Keratinocyte (primary cell): ENCODE results near the gene CST6. TPM values are rescaled to one million over a fixed set of nuclear protein-coding genes. Genes with fewer than 3 reads are reported as not detected.
A peak's percentile ranks its signal among the peaks of the same experiment; 100 is the strongest.

Experiments used
- DNase-seq: peaks from one replicate; pipeline ENCODE4 v3.0.0-alpha.2; 2011; ENCODE audit warnings: low read depth, missing footprints, low spot score
- FAIRE-seq: peaks from 2 replicates; lab custom pipeline; 2011; peaks lifted over from hg19 to GRCh38; lab: Jason Lieb, UNC
- H2AFZ ChIP-seq: 2 replicates; pipeline ENCODE4 v1.6.0; 2012; ENCODE audit warnings: low read length, control low read depth, inconsistent platforms; ENCODE audit not compliant: control insufficient read depth
- H3K27ac ChIP-seq: 2 replicates; pipeline ENCODE4 v1.5.1; 2011; ENCODE audit warnings: low read length; ENCODE audit not compliant: control insufficient read depth, insufficient read depth
- H3K27me3 ChIP-seq: 3 replicates; pipeline ENCODE4 v1.6.0; 2011; ENCODE audit warnings: low read length; ENCODE audit not compliant: control insufficient read depth, insufficient read depth; ENCODE audit errors: extremely low read depth
- H3K36me3 ChIP-seq, 2 experiments: 2 replicates in 1 of 2; 3 replicates in 1 of 2; pipeline ENCODE4 v1.5.1; 2011; ENCODE audit warnings: low read length in 2 of 2, mild to moderate bottlenecking in 1 of 2; ENCODE audit not compliant: control insufficient read depth in 2 of 2, insufficient read depth in 2 of 2; ENCODE audit errors: extremely low read depth in 1 of 2
- H3K4me1 ChIP-seq: 3 replicates; pipeline ENCODE4 v1.5.1; 2011; ENCODE audit warnings: low read length; ENCODE audit not compliant: control insufficient read depth, insufficient read depth; ENCODE audit errors: extremely low read depth
- H3K4me2 ChIP-seq: 3 replicates; pipeline ENCODE4 v1.6.0; 2011; ENCODE audit warnings: low read depth, low read length; ENCODE audit not compliant: control insufficient read depth, insufficient read depth; ENCODE audit errors: extremely low read depth
- H3K4me3 ChIP-seq, 3 experiments: fragments of 200-600 bp in 1 of 3; sonication (generic) in 1 of 3; 2 replicates in 2 of 3; 3 replicates in 1 of 3; pipeline ENCODE4 v1.5.1; 2011 to 2016; ENCODE audit warnings: low read length in 3 of 3, mild to moderate bottlenecking in 3 of 3, control low read depth in 2 of 3, inconsistent platforms in 1 of 3, low read depth in 1 of 3, mixed read lengths in 1 of 3, mixed run types in 1 of 3, moderate library complexity in 1 of 3; ENCODE audit not compliant: control insufficient read depth in 2 of 3, insufficient read depth in 2 of 3; ENCODE audit errors: extremely low read depth in 1 of 3
- H3K79me2 ChIP-seq: 2 replicates; pipeline ENCODE4 v1.6.0; 2012; ENCODE audit warnings: low read length; ENCODE audit not compliant: control insufficient read depth, insufficient read depth
- H3K9ac ChIP-seq: 3 replicates; pipeline ENCODE4 v1.6.0; 2011; ENCODE audit warnings: low read length; ENCODE audit not compliant: control insufficient read depth, insufficient read depth; ENCODE audit errors: extremely low read depth
- H3K9me1 ChIP-seq: 3 replicates; pipeline ENCODE4 v1.6.0; 2011; ENCODE audit warnings: low read length; ENCODE audit not compliant: control insufficient read depth, insufficient read depth; ENCODE audit errors: extremely low read depth
- H3K9me3 ChIP-seq: 2 replicates; pipeline ENCODE4 v1.5.1; 2012; ENCODE audit warnings: low read depth, low read length; ENCODE audit not compliant: control insufficient read depth
- H4K20me1 ChIP-seq: 3 replicates; pipeline ENCODE4 v1.6.0; 2011; ENCODE audit warnings: low read length; ENCODE audit not compliant: control insufficient read depth, insufficient read depth; ENCODE audit errors: extremely low read depth
- EZH2 ChIP-seq: IDR thresholded peaks from one replicate; pipeline ENCODE4 v1.6.1; 2012; ENCODE audit warnings: inconsistent platforms, mild to moderate bottlenecking, low read length, moderate library complexity
- dilution Hi-C: fragments of 300-500 bp; cut with MboI; formaldehyde crosslinking; loops from one replicate; pipeline ENCODE4 v1.7.0; 2020; ENCODE audit warnings: low sequenced_read_pairs; ENCODE audit not compliant: extremely low pct_ligation_motif_present
- polyA plus RNA-seq, 5 experiments: library from polyadenylated mRNA; depleted of rRNA in 3 of 5; stranded (reverse) in 3 of 5; stranded (forward) in 1 of 5; unstranded in 1 of 5; fragments of >200 nt; gene quantifications; 1 replicate in 1 of 5; 2 replicates in 3 of 5; 3 replicates in 1 of 5; pipeline versions ENCODE4 v1.2.1 to v1.2.3, GENCODE V29; 2011 to 2012; ENCODE audit warnings: missing spikeins in 2 of 5, low read depth in 1 of 5, low replicate concordance in 1 of 5
- TF ChIP-seq, protein P1 (sequence below), 3 experiments: IDR thresholded peaks in 1 of 3; conservative IDR thresholded peaks in 1 of 3; optimal IDR thresholded peaks in 1 of 3; 2 replicates in 2 of 3; 3 replicates in 1 of 3; pipeline versions ENCODE3 to v1.5.1; 2011; ENCODE audit warnings: low read length in 3 of 3, mild to moderate bottlenecking in 3 of 3, moderate library complexity in 2 of 3, control low read depth in 1 of 3, inconsistent platforms in 1 of 3; ENCODE audit not compliant: insufficient read depth in 2 of 3; ENCODE audit errors: extremely low read depth in 1 of 3

CST6 gene
- polyA plus RNA-seq, 1 donor (not counting 4 experiments of a cell fraction or from before 2014, with no cell fraction given), result 1.4 TPM

DNA sequence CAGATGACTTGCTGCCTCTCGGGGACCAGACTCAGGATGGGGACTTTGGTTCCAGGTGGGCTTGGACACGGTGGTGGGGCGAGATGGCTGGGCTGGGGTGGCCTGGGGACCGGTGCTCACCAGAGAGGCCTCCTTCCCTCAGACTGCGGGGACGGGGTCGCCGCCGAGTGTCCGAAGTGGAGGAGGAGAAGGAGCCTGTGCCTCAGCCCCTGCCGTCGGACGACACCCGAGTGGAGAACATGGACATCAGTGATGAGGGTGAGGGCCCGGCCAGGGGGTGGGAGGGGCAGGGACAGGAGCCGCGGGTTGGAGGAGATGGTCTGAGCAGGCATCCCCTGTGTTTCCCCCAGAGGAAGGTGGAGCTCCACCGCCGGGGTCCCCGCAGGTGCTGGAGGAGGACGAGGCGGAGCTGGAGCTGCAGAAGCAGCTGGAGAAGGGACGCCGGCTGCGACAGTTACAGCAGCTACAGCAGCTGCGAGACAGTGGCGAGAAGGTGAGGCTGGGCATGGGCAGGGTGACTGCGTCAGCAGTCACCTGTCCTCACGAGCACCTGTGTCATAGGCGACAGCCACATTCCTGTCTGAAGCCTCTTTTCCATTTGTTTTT, 44.4 kb upstream of the CST6 start:
- FAIRE-seq, result no peak

DNA sequence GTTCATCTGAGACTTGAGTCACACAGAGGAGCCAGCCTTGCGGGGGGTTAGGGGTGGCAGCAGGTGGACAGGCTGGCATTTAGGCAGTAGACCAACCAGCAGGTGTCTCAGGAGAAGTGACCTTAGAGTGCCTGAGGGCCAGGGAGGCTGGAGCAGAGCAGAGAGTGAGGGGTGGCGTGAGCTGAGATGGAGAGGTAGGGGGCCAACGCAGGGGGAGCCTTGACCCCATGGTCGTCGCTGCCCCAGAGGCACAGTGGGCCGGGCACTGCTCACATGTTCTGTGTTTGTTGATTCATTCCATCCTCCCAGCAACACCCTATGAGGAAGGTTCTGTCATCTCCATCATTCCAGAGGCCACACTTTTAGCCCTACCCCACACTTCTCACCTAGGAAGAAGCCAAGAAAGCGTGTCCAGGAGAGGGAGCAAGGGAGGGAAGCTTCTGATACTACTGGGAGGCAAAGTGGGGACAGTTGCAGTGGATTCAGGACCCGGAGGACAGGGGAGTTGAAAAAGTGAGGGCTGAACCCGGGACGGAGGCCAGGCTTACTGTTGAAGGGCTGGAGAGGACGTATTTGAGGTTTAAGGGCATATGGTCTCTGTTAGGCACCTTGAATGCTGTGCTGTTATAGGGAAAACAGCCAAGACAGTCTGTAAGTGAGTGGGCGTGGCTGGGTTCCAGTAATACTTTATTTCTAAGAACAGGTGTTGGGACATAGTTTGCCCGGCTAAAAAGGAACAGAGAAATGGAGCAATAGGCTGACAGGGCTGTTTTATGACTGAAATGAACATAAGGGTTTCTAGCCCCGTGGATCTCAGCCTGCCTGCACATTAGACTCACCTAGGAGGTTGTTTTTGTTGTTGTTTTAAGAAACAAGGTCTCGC, 43.0 kb upstream of the CST6 start:
- TF ChIP-seq, protein P1, sequence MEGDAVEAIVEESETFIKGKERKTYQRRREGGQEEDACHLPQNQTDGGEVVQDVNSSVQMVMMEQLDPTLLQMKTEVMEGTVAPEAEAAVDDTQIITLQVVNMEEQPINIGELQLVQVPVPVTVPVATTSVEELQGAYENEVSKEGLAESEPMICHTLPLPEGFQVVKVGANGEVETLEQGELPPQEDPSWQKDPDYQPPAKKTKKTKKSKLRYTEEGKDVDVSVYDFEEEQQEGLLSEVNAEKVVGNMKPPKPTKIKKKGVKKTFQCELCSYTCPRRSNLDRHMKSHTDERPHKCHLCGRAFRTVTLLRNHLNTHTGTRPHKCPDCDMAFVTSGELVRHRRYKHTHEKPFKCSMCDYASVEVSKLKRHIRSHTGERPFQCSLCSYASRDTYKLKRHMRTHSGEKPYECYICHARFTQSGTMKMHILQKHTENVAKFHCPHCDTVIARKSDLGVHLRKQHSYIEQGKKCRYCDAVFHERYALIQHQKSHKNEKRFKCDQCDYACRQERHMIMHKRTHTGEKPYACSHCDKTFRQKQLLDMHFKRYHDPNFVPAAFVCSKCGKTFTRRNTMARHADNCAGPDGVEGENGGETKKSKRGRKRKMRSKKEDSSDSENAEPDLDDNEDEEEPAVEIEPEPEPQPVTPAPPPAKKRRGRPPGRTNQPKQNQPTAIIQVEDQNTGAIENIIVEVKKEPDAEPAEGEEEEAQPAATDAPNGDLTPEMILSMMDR (optimal IDR thresholded peaks at IDR 0.05 in 1 of 3, IDR thresholded peaks at IDR 0.05 in 1 of 3, conservative IDR thresholded peaks at IDR 0.05 in 1 of 3; ENCODE audit: extremely low read depth in 1 of 3, insufficient read depth in 2 of 3, low read length in 3 of 3), result peak in 1 of 3 experiments; percentile 17
- no peak for TF ChIP-seq EZH2
- no peaks in the 10 kb centered on the region for H3K27me3 ChIP-seq
- peaks cover 8% of the 10 kb centered on the region for H3K79me2 ChIP-seq
- H3K4me2 ChIP-seq, result no peak overlapping the region
- H3K9me3 ChIP-seq, result no peaks in the 10 kb centered on the region
- H3K4me1 ChIP-seq, result peaks cover 9% of the 10 kb centered on the region
- H3K9ac ChIP-seq, result no peak overlapping the region
- FAIRE-seq, result no peak
- no peaks in the 10 kb centered on the region for H4K20me1 ChIP-seq
- DNase-seq, result no peak
- dilution Hi-C loops, result no loop called here
- no peak overlapping the region for H2AFZ ChIP-seq
- no peak overlapping the region for H3K27ac ChIP-seq
- peaks cover 3% of the 10 kb centered on the region for H3K9me1 ChIP-seq
- H3K36me3 ChIP-seq, result peaks cover 23 to 34% of the 10 kb centered on the region in 2 experiments
- no peak overlapping the region for H3K4me3 ChIP-seq

More for the DNA sequence above, 44.4 kb upstream of the CST6 start:
- Histone ChIP-seq H3K9ac (no peak overlapping the region), H3K27me3 (no peaks in the 10 kb centered on the region), H3K79me2 (peaks cover 22% of the 10 kb centered on the region), H3K4me1 (peaks cover 8% of the 10 kb centered on the region), H2AFZ (no peak overlapping the region), H3K4me3 (no peak overlapping the region), H3K4me2 (no peak overlapping the region), H4K20me1 (no peaks in the 10 kb centered on the region), H3K27ac (no peak overlapping the region), H3K36me3 (peaks cover 24 to 34% of the 10 kb centered on the region in 2 experiments), H3K9me3 (no peaks in the 10 kb centered on the region), H3K9me1 (no peaks in the 10 kb centered on the region)
- dilution Hi-C loops, result no loop called here
- no peak for TF ChIP-seq EZH2
- TF ChIP-seq, protein P1 (optimal IDR thresholded peaks at IDR 0.05 in 1 of 3, IDR thresholded peaks at IDR 0.05 in 1 of 3, conservative IDR thresholded peaks at IDR 0.05 in 1 of 3; ENCODE audit: extremely low read depth in 1 of 3, insufficient read depth in 2 of 3, low read length in 3 of 3), result no peak
- DNase-seq, result no peak
